ENCODE data around the gene RASGRF2. TPM values are rescaled to one million over a fixed set of nuclear protein-coding genes. Genes with fewer than 3 reads are reported as not detected.
"Not testable (repeated sequence)": the region's sequence is repeated elsewhere in the genome, so short reads cannot be mapped to it uniquely, and the experiment has no call there.

Gene RASGRF2
- polyA plus RNA-seq, 2 of the 4 experiments (the other 2 are of a cell fraction): 1.4 to 2.1 TPM

DNA sequence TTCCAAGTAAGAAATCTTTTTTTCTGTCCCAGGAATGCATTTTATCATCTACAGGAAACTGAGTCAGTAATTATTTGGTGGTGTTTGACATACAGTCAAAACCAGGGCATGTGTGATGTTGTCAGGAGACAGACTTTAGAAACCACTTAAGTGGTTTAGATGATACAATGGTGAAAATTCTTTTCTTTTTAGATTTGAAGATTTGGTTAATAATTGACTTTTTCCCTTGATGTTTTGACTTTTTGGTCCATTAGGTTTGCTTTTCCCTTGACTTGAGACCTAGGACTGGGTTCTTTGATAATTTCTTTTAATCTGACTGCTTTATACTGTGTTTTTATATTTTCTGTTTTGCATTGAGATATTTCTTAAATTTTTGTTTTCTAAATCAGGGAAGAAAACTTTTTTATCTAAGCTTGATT, 85.2 kb downstream of the RASGRF2 start:
- ChIA-PET POLR2A (no interaction called here), CTCF (no interaction called here)
- ATAC-seq (no peak), FAIRE-seq (no peak), DNase-seq (ENCODE audit: low read depth in 1 of 2, low spot score in 1 of 2) (no peak)
- H3K9me3 ChIP-seq: no peaks in the 10 kb centered on the region
- TF ChIP-seq EHMT2 (IDR thresholded peaks at IDR 0.05; ENCODE audit: low read depth): no peak
- no peak overlapping the region for H3K4me2 ChIP-seq
- no peak overlapping the region for H3K27ac ChIP-seq
- H3K4me1 ChIP-seq: no peaks in the 10 kb centered on the region
- H3K4me3 ChIP-seq: no peak overlapping the region

DNA sequence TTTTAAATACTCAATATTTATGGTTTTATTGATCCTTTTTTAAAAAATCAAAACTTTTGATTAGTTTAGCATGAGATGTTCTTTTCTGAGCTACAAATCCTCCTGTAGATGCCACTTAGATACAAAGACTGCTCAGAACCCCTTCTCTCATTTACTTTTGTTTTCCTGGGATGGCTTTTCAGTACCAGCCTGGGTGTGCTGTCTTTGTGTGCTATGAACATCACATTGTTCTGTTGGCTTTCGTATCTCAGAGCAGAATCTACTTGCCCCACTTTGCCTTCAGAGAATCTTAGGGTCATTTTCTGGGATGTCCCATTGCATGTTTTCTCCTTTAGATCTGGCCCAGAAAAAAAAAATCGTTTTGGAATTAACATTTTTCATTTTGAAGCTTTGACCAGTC, 85.9 kb downstream of the RASGRF2 start:
- DNase-seq (ENCODE audit: low read depth in 1 of 2, low spot score in 1 of 2) (no peak), FAIRE-seq (no peak), ATAC-seq (no peak)
- Histone ChIP-seq H3K4me2 (no peak overlapping the region), H3K4me1 (no peaks in the 10 kb centered on the region), H3K27ac (no peak overlapping the region), H3K9me3 (no peaks in the 10 kb centered on the region), H3K4me3 (no peak overlapping the region)
- TF ChIP-seq FOXS1 (CRISPR knock-in tag; IDR thresholded peaks at IDR 0.05): no peak
- no peak for TF ChIP-seq RCOR1 (IDR thresholded peaks at IDR 0.05; ENCODE audit: low read depth, low read length)
- no peak for TF ChIP-seq HOXB13 (CRISPR knock-in tag; IDR thresholded peaks at IDR 0.05; ENCODE audit: low read depth)
- no peak for TF ChIP-seq POLR2AphosphoS2 (conservative IDR thresholded peaks at IDR 0.05; ENCODE audit: low read length)
- TF ChIP-seq, protein P1, sequence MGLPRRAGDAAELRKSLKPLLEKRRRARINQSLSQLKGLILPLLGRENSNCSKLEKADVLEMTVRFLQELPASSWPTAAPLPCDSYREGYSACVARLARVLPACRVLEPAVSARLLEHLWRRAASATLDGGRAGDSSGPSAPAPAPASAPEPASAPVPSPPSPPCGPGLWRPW (IDR thresholded peaks at IDR 0.05): no peak
- no peak for TF ChIP-seq ZFP36 (IDR thresholded peaks at IDR 0.05; ENCODE audit: borderline replicate concordance, partially characterized antibody)
- TF ChIP-seq FOSL2 (IDR thresholded peaks at IDR 0.05): no peak
- no peak for TF ChIP-seq FOSL2 (CRISPR knock-in tag; IDR thresholded peaks at IDR 0.05)
- CTCF ChIA-PET: interaction anchor here (0.6 kb wide), 1 partner anchor 266 kb away, joined by 3 read pairs; no protein-coding TSS in a partner anchor
- WGBS (ENCODE audit: missing lambda C conversion rate): 48% methylated on average over 2 of the region's 2 CpGs
- POLR2A ChIA-PET: no interaction called here

DNA sequence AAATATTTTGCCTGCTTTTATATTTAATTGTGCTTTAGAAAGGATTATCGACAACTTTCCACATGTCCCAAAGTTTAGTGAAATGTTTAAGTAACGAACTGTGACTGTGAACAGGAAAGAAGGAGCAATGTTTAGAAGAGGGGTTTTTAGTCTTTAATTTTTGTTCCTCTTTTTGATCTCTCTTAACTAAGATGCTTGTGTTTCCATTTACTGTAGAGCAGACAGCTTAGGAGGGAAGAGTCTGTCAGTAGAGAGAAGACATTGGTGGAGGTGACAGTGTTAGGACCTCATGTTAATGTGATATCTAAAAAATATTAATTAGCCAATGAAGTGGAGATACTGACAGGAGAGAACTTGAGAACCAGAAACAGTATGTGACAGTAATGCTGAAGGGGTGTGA, 92.2 kb downstream of the RASGRF2 start:
- Histone ChIP-seq H3K4me1 (no peaks in the 10 kb centered on the region), H3K9me3 (no peaks in the 10 kb centered on the region; the same call in 2 of the 3 replicates), H3K27ac (no peak overlapping the region), H3K4me3 (no peak overlapping the region), H3K4me2 (no peak overlapping the region)
- DNase-seq (ENCODE audit: low read depth in 1 of 2, low spot score in 1 of 2) (no peak), FAIRE-seq (no peak), ATAC-seq (no peak)
- TF ChIP-seq EHF (CRISPR knock-in tag; IDR thresholded peaks at IDR 0.05): no peak
- TF ChIP-seq RCOR1 (IDR thresholded peaks at IDR 0.05; ENCODE audit: low read depth, low read length): no peak
- no peak for TF ChIP-seq TFCP2L1 (CRISPR knock-in tag; IDR thresholded peaks at IDR 0.05)
- TF ChIP-seq ZNF302 (CRISPR knock-in tag; IDR thresholded peaks at IDR 0.05): no peak
- no peak for TF ChIP-seq JUNB (IDR thresholded peaks at IDR 0.05)
- TF ChIP-seq, protein P2, sequence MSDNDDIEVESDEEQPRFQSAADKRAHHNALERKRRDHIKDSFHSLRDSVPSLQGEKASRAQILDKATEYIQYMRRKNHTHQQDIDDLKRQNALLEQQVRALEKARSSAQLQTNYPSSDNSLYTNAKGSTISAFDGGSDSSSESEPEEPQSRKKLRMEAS (IDR thresholded peaks at IDR 0.05): no peak
- no peak for TF ChIP-seq KDM5A (IDR thresholded peaks at IDR 0.05)
- TF ChIP-seq SREBF2 (IDR thresholded peaks at IDR 0.05): no peak
- no peak for TF ChIP-seq RARB (CRISPR knock-in tag; IDR thresholded peaks at IDR 0.05)
- TF ChIP-seq, protein P3, sequence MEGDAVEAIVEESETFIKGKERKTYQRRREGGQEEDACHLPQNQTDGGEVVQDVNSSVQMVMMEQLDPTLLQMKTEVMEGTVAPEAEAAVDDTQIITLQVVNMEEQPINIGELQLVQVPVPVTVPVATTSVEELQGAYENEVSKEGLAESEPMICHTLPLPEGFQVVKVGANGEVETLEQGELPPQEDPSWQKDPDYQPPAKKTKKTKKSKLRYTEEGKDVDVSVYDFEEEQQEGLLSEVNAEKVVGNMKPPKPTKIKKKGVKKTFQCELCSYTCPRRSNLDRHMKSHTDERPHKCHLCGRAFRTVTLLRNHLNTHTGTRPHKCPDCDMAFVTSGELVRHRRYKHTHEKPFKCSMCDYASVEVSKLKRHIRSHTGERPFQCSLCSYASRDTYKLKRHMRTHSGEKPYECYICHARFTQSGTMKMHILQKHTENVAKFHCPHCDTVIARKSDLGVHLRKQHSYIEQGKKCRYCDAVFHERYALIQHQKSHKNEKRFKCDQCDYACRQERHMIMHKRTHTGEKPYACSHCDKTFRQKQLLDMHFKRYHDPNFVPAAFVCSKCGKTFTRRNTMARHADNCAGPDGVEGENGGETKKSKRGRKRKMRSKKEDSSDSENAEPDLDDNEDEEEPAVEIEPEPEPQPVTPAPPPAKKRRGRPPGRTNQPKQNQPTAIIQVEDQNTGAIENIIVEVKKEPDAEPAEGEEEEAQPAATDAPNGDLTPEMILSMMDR (IDR thresholded peaks at IDR 0.05): no peak
- TF ChIP-seq EHMT2 (IDR thresholded peaks at IDR 0.05; ENCODE audit: low read depth): no peak
- TF ChIP-seq ZC3H11A (IDR thresholded peaks at IDR 0.05): no peak
- ChIA-PET POLR2A (no interaction called here), CTCF (no interaction called here)
- 48% methylated on average over 2 of the region's 2 CpGs for WGBS (ENCODE audit: missing lambda C conversion rate)

DNA sequence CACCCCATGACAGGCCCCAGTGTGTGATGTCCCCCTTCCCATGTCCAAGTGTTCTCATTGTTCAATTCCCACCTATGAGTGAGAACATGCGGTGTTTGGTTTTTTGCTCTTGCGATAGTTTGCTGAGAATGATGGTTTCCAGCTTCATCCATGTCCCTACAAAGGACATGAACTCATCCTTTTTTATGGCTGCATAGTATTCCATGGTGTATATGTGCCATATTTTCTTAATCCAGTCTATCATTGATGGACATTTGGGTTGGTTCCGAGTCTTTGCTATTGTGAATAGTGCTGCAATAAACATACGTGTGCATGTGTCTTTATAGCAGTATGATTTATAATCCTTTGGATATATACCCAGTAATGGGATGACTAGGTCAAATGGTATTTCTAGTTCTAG, 93.1 kb downstream of the RASGRF2 start:
- H3K4me2 ChIP-seq; ATAC-seq; POLR2A ChIA-PET; H3K27ac ChIP-seq; DNase-seq (ENCODE audit: low read depth in 1 of 2, low spot score in 1 of 2); H3K4me3 ChIP-seq; FAIRE-seq; H3K9me3 ChIP-seq; H3K4me1 ChIP-seq: not testable (repeated sequence)
- CTCF ChIA-PET: interaction anchor here (0.9 kb wide), 1 partner anchor 66 kb away, joined by 3 read pairs; no protein-coding TSS in a partner anchor
- 53% methylated on average over 4 of the region's 4 CpGs for WGBS (ENCODE audit: missing lambda C conversion rate)

Data from A549 (cell line).